OCI-LY1 (cell line): Measurements from ENCODE around the gene COL23A1.

Source experiments
- CTCF ChIP-seq: fragments of 200-600 bp; sonication (generic), shearing (Covaris generic); IDR thresholded peaks from 2 replicates; pipeline ENCODE4 v1.5.1; 2017; ENCODE audit warnings: mild to moderate bottlenecking, antibody characterized with exemption, low read length, moderate library complexity, mixed read lengths
- EZH2 ChIP-seq: fragments of 200-600 bp; sonication (generic), shearing (Covaris generic); IDR thresholded peaks from 2 replicates; pipeline ENCODE4 v1.8.0; 2017; ENCODE audit warnings: borderline replicate concordance, mixed run types, mild to moderate bottlenecking, antibody characterized with exemption, low read length, moderate library complexity, mixed read lengths

GRCh38 chr5:178204935-178205748 is 385.1 kb downstream of the COL23A1 start:
- TF ChIP-seq CTCF, result no peak
- no peak for TF ChIP-seq EZH2
